Trophoblast cell (in vitro differentiated cells and primary cell): ENCODE measurements around the gene PCGF1. TPM values are rescaled to one million over a fixed set of nuclear protein-coding genes. Genes with fewer than 3 reads are reported as not detected.

Experiments
- DNase-seq, 2 donors: peaks; one replicate each; pipeline ENCODE4 v3.0.0-alpha.2; 2016
- H2AFZ ChIP-seq: 2 replicates; pipeline ENCODE4 v1.6.1; 2013; ENCODE audit warnings: low read length, moderate library complexity, mild to moderate bottlenecking; ENCODE audit not compliant: insufficient read depth, poor library complexity
- H2AK5ac ChIP-seq: 2 replicates; pipeline ENCODE4 v1.6.1; 2013; ENCODE audit warnings: mild to moderate bottlenecking, low read length
- H2BK120ac ChIP-seq: 2 replicates; pipeline ENCODE4 v1.6.1; 2013; ENCODE audit warnings: low read length, mild to moderate bottlenecking, moderate library complexity; ENCODE audit not compliant: insufficient read depth, poor library complexity
- H2BK12ac ChIP-seq: 2 replicates; pipeline ENCODE4 v1.6.1; 2013; ENCODE audit warnings: mild to moderate bottlenecking, low read length, moderate library complexity
- H2BK5ac ChIP-seq: 2 replicates; pipeline ENCODE4 v1.6.1; 2013; ENCODE audit warnings: low read length, low read depth, moderate library complexity, mild to moderate bottlenecking; ENCODE audit not compliant: poor library complexity
- H3K14ac ChIP-seq: 2 replicates; pipeline ENCODE4 v1.6.1; 2013; ENCODE audit warnings: mild to moderate bottlenecking, low read length
- H3K18ac ChIP-seq: 2 replicates; pipeline ENCODE4 v1.6.1; 2013; ENCODE audit warnings: mild to moderate bottlenecking, low read length
- H3K23ac ChIP-seq: 2 replicates; pipeline ENCODE4 v1.6.1; 2013; ENCODE audit warnings: low read length
- H3K27ac ChIP-seq: 2 replicates; pipeline ENCODE4 v1.5.1; 2013; ENCODE audit warnings: low read depth, mild to moderate bottlenecking, inconsistent platforms, low read length, moderate library complexity
- H3K27me3 ChIP-seq: 2 replicates; pipeline ENCODE4 v1.6.1; 2013; ENCODE audit warnings: inconsistent platforms, mild to moderate bottlenecking, low read length, moderate library complexity; ENCODE audit not compliant: insufficient read depth
- H3K36me3 ChIP-seq, 2 experiments: 1 replicate in 1 of 2; 2 replicates in 1 of 2; pipeline ENCODE4 v1.6.1; 2013; ENCODE audit warnings: low read length in 2 of 2, mild to moderate bottlenecking in 2 of 2, moderate library complexity in 1 of 2; ENCODE audit not compliant: insufficient read depth in 2 of 2, control insufficient read depth in 1 of 2
- H3K4ac ChIP-seq: 2 replicates; pipeline ENCODE4 v1.6.1; 2013; ENCODE audit warnings: low read depth, mild to moderate bottlenecking, low read length, moderate library complexity
- H3K4me1 ChIP-seq, 2 experiments: 1 replicate in 1 of 2; 2 replicates in 1 of 2; pipeline ENCODE4 v1.6.1; 2013; ENCODE audit warnings: low read length in 2 of 2, mild to moderate bottlenecking in 2 of 2, moderate library complexity in 1 of 2; ENCODE audit not compliant: insufficient read depth in 2 of 2, control insufficient read depth in 1 of 2
- H3K4me2 ChIP-seq: 2 replicates; pipeline ENCODE4 v1.6.1; 2013; ENCODE audit warnings: inconsistent platforms, mild to moderate bottlenecking, low read length, moderate library complexity
- H3K4me3 ChIP-seq: 2 replicates; pipeline ENCODE4 v1.5.1; 2013; ENCODE audit warnings: mild to moderate bottlenecking, low read depth, low read length, inconsistent platforms
- H3K79me1 ChIP-seq: one replicate; pipeline ENCODE4 v1.6.1; 2013; ENCODE audit warnings: low read length
- H3K79me2 ChIP-seq: 2 replicates; pipeline ENCODE4 v1.6.1; 2013; ENCODE audit warnings: low read length, mild to moderate bottlenecking; ENCODE audit not compliant: control insufficient read depth, insufficient read depth, poor library complexity
- H3K9ac ChIP-seq: 2 replicates; pipeline ENCODE4 v1.6.1; 2013; ENCODE audit warnings: mild to moderate bottlenecking, low read length
- H3K9me3 ChIP-seq: 2 replicates; pipeline ENCODE4 v1.6.1; 2013; ENCODE audit warnings: low read depth, mild to moderate bottlenecking, control low read depth, inconsistent platforms, low read length; ENCODE audit not compliant: insufficient read depth
- H4K12ac ChIP-seq: 2 replicates; pipeline ENCODE4 v1.6.1; 2013; ENCODE audit warnings: low read depth, mild to moderate bottlenecking, low read length, moderate library complexity
- H4K8ac ChIP-seq: 2 replicates; pipeline ENCODE4 v1.6.1; 2013; ENCODE audit warnings: low read depth, mild to moderate bottlenecking, low read length, moderate library complexity
- H4K91ac ChIP-seq: one replicate; pipeline ENCODE4 v1.6.1; 2013; ENCODE audit warnings: low read depth, mild to moderate bottlenecking, low read length, moderate library complexity
- WGBS: extraction: QIAGEN DNeasy Blood & Tissue Kit; methylation state at CpG from one replicate; pipeline ENCODE4 v1.1.7; 2013; ENCODE audit warnings: missing lambda C conversion rate; ENCODE audit not compliant: insufficient read length, insufficient coverage; ENCODE audit errors: extremely low coverage; 5-methylcytosine and 5-hydroxymethylcytosine counted together
- polyA plus RNA-seq: library from polyadenylated mRNA; stranded (reverse); fragments of 200-250 nt; gene quantifications from 2 replicates; pipeline ENCODE4 v1.2.3, GENCODE V29; 2013

PCGF1 gene
- polyA plus RNA-seq = 11.2 and 11.5 TPM in 2 replicates

- Histone ChIP-seq H2BK120ac (peak within 1 kb of the TSS; percentile 94), H3K9ac (peak within 1 kb of the TSS; percentile 96), H3K27ac (peak within 1 kb of the TSS; percentile 98), H3K4me3 (peak within 1 kb of the TSS; percentile 98), H3K27me3 (peaks cover 36% of the 10 kb centered on the region), H4K8ac (peak within 1 kb of the TSS; percentile 98), H3K23ac (no peak within 1 kb of the TSS), H2AK5ac (peak within 1 kb of the TSS; percentile 80), H2BK12ac (peak within 1 kb of the TSS; percentile 7), H3K36me3 (peaks cover 8 to 11% of the 10 kb centered on the region in 2 experiments), H3K18ac (peak within 1 kb of the TSS; percentile 97), H3K79me1 (peaks cover 27% of the 10 kb centered on the region), H2BK5ac (peak within 1 kb of the TSS; percentile 95), H4K91ac (peak within 1 kb of the TSS; percentile 99), H3K4me2 (peak within 1 kb of the TSS; percentile 95), H3K14ac (peak within 1 kb of the TSS; percentile 99), H3K79me2 (peaks cover 16% of the 10 kb centered on the region), H3K9me3 (peaks cover 2% of the 10 kb centered on the region), H3K4me1 (peaks cover 19 to 20% of the 10 kb centered on the region in 2 experiments), H2AFZ (peak within 1 kb of the TSS; percentile 98), H3K4ac (peak within 1 kb of the TSS; percentile 88), H4K12ac (peak within 1 kb of the TSS; percentile 93)
- WGBS = no CpG with 5 or more reads among the region's 56 CpGs
- DNase-seq = peak; percentile 99 to 100
These were observed at the start of gene PCGF1 for GRCh38 chr2:74507145-74507925. Gene PCGF1, minus strand, starts transcription at chr2:74507695. Its CDS starts 27 bp downstream, at chr2:74507668.

GRCh38 chr2:74556831-74557370, 49.4 kb upstream of the PCGF1 start:
- no CpG with 5 or more reads among the region's 6 CpGs for WGBS

GRCh38 chr2:74556159-74556558, 48.7 kb upstream of the PCGF1 start:
- Histone ChIP-seq H2AFZ (no peak overlapping the region), H3K23ac (no peak overlapping the region), H3K36me3 (no peaks in the 10 kb centered on the region), H2BK5ac (no peak overlapping the region), H3K9me3 (peaks cover 4% of the 10 kb centered on the region), H4K12ac (no peak overlapping the region), H3K9ac (no peak overlapping the region), H2BK120ac (no peak overlapping the region), H3K27ac (no peak overlapping the region), H2BK12ac (no peak overlapping the region), H3K14ac (no peak overlapping the region), H3K4me2 (no peak overlapping the region), H3K4me3 (no peak overlapping the region), H3K4ac (no peak overlapping the region), H4K8ac (no peak overlapping the region), H2AK5ac (no peak overlapping the region), H3K18ac (no peak overlapping the region), H3K79me1 (peaks cover 7% of the 10 kb centered on the region), H3K79me2 (no peaks in the 10 kb centered on the region), H3K27me3 (peaks cover 18% of the 10 kb centered on the region), H4K91ac (no peak overlapping the region), H3K4me1 (peaks cover 8 to 21% of the 10 kb centered on the region in 2 experiments)
- no peak for DNase-seq
- no CpG with 5 or more reads among the region's 14 CpGs for WGBS

More at GRCh38 chr2:74556831-74557370, 49.4 kb upstream of the PCGF1 start:
- H3K4me1 ChIP-seq = peaks cover 8 to 21% of the 10 kb centered on the region in 2 experiments
- H3K27ac ChIP-seq = no peak overlapping the region
- no peak overlapping the region for H4K8ac ChIP-seq
- no peak overlapping the region for H3K4me3 ChIP-seq
- H3K4ac ChIP-seq = no peak overlapping the region
- H3K23ac ChIP-seq = no peak overlapping the region
- H3K4me2 ChIP-seq = no peak overlapping the region
- no peak overlapping the region for H2AK5ac ChIP-seq
- H2AFZ ChIP-seq = no peak overlapping the region
- no peak overlapping the region for H2BK12ac ChIP-seq
- peaks cover 7% of the 10 kb centered on the region for H3K79me1 ChIP-seq
- DNase-seq = no peak
- peaks cover 4% of the 10 kb centered on the region for H3K9me3 ChIP-seq
- no peaks in the 10 kb centered on the region for H3K79me2 ChIP-seq
- no peak overlapping the region for H3K18ac ChIP-seq
- no peak overlapping the region for H4K12ac ChIP-seq
- no peak overlapping the region for H2BK5ac ChIP-seq
- no peak overlapping the region for H3K14ac ChIP-seq
- no peak overlapping the region for H4K91ac ChIP-seq
- H3K9ac ChIP-seq = no peak overlapping the region
- no peaks in the 10 kb centered on the region for H3K36me3 ChIP-seq
- H3K27me3 ChIP-seq = peaks cover 15% of the 10 kb centered on the region
- H2BK120ac ChIP-seq = no peak overlapping the region

- no peak overlapping the region for H2AFZ ChIP-seq
- no CpG with 5 or more reads among the region's 17 CpGs for WGBS
These were observed 48.2 kb upstream of the PCGF1 start for GRCh38 chr2:74555610-74556103.

More at GRCh38 chr2:74555610-74556103, 48.2 kb upstream of the PCGF1 start:
- Histone ChIP-seq H3K79me2 (no peaks in the 10 kb centered on the region), H2BK5ac (no peak overlapping the region), H2BK12ac (no peak overlapping the region), H3K9me3 (peaks cover 4% of the 10 kb centered on the region), H3K23ac (no peak overlapping the region), H3K4me3 (no peak overlapping the region), H3K27me3 (peaks cover 18% of the 10 kb centered on the region), H4K91ac (no peak overlapping the region), H3K18ac (no peak overlapping the region), H2AK5ac (no peak overlapping the region), H3K79me1 (peaks cover 7% of the 10 kb centered on the region), H3K14ac (no peak overlapping the region), H2BK120ac (no peak overlapping the region), H4K8ac (no peak overlapping the region), H3K27ac (no peak overlapping the region), H4K12ac (no peak overlapping the region), H3K4me2 (peak overlapping the region; percentile 82), H3K4ac (no peak overlapping the region), H3K36me3 (no peaks in the 10 kb centered on the region), H3K4me1 (peaks cover 8 to 21% of the 10 kb centered on the region in 2 experiments), H3K9ac (no peak overlapping the region)
- no peak for DNase-seq
